Camera-type eye (tissue), 1 donor: ENCODE measurements around the gene SCAMP2. TPM values are rescaled to one million over a fixed set of nuclear protein-coding genes. Genes with fewer than 3 reads are reported as not detected.

ENCODE experiments used
- total RNA-seq: library from RNA; depleted of rRNA; stranded (reverse); fragments of >200 nt; gene quantifications from one replicate; pipeline ENCODE4 v1.2.3, GENCODE V29; 2014

Gene SCAMP2, protein sequence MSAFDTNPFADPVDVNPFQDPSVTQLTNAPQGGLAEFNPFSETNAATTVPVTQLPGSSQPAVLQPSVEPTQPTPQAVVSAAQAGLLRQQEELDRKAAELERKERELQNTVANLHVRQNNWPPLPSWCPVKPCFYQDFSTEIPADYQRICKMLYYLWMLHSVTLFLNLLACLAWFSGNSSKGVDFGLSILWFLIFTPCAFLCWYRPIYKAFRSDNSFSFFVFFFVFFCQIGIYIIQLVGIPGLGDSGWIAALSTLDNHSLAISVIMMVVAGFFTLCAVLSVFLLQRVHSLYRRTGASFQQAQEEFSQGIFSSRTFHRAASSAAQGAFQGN
- total RNA-seq = 30.4 TPM

DNA sequence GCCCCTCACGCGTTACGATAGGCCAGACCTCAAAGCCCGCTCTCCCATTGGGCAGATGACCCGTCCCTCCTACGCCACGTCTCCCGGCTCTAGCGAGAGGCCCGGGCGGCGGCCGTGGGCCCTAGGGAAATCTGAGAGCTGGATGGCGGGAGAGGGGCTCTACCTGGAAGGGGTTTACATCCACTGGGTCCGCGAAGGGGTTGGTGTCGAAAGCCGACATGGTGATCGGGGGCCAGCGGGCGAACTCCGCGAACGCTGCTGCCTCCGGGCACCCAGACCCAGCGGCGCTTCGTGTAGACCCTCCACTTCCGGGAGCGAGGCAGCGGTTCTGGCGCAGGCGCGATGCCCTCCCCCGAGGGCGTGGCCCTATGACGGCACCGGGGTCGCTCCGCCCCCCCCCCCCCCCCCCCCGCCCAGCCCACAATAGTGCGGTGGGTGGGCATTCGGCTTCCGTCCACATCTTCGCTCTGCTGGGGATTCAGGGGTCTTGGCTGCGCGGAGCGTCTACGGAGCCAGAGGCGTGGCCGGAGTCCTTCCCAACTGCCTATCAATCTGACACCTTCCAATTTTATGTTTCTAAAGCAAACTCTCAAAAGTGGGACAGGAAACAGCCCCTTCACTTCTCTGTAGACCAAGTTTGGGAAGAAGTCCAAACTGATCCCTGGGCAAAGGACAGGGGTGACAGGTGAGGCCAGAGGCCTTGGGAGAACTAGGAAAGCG is at the start of gene SCAMP2:
TSS of gene SCAMP2 (minus strand) at position 330 of the 720 bp plus-strand sequence. CDS start at position 220, 110 bp downstream.

DNA sequence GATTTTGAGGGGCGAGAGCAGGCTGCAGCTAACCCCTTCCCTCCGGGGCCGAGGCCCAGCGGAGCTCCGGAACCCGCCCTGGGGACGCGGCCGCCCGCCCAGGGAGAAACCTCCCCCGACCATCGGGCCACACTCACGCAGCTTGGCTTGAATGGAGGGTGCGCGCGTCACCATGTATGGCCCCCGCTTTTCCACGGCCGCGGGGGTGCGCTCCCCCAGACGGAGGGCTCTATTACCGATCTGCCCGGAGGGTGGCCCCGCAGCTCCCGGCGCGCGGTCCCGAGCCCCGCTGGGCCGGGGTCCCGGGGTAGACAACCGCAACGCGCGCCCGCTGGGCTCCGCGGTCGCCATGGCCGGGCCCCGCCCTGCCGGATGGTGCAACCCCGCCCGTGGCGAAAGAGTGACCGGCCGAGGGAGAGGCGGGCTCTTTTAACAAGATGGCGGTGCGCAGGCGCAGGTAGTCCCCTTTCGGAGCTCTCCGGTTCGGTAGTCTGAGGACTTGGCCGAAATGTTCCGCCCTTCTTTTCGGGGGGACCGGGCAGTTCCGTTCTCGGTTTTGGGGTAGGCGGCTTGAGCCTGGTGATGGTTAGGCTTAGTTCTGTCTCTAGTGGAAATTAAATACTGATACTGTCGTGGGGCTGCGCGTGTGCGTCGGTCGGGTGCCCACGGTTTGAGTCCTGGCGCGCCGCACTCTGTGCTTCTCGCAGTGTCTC is 33.4 kb upstream of the SCAMP2 start, which contains the start of gene FAM219B:
TSS of gene FAM219B (minus strand) at position 402 of the 713 bp plus-strand sequence. CDS start at position 351, 51 bp downstream.

DNA sequence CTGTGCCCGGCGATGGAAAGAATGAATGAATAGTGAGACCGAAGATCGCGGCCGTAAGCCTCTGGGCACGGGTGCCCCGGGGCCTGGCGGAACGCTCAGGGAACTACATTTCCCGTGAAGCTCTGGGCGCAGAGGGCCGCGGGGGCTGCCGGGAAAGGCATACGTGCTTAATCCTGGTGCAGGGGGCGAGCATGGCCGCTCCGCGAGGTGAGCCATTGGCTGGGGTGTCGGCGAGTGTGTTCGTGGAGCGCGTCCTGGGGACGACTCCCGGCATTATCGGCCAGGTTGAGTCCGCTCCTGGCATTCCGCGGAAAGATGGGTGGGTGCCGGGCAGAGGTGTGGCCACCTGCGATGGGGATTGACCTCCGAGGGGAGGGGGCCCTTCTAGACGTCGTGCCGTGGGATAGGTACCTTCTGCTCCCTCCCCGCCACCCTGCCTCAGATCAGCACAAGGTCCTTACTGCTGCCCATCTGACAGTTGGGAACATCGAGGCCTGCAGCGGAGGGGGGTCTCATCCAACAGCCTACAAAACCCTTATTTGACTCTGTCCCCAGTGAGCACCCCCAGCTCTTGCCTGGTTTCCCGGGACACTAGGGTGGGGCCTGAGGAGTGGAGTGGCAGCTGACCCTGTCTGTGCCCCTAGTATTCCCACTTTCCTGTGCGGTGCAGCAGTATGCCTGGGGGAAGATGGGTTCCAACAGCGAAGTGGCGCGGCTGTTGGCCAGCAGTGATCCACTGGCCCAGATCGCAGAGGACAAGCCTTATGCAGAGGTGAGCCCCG is 16.9 kb upstream of the SCAMP2 start, which contains the start of gene MPI:
TSS of gene MPI (plus strand) at position 160 of the 782 bp plus-strand sequence. CDS start at position 192, 32 bp downstream.

GRCh38 chr15:74842581-74843444 is 30.4 kb downstream of the SCAMP2 start, which contains the start of gene ULK3:
ULK3 (minus strand) TSS chr15:74843156; CDS start chr15:74843105, 51 bp downstream.

DNA sequence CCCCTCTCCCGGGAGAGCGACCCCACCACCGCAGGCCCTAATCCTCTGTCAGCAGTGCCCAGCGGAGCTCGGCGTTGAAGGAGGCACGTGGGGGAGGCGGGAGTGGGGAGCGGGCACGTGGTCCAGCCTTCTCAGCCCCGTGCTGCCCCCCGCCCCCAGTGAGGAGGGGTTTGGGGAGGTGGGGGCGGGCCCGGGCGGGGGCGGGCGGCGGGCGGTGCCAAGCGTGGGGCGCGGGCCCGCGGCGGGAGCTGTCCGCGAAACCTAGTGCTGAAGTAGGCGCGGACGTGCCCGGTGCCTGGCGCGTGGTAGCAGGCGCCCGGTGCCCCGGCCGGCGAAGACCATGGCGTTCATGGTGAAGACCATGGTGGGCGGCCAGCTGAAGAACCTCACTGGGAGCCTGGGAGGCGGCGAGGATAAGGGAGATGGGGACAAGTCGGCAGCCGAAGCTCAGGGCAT is 46.8 kb downstream of the SCAMP2 start, which contains the start of gene CPLX3:
TSS of gene CPLX3 (plus strand) at position 264 of the 456 bp plus-strand sequence. CDS start at position 341, 77 bp downstream.

DNA sequence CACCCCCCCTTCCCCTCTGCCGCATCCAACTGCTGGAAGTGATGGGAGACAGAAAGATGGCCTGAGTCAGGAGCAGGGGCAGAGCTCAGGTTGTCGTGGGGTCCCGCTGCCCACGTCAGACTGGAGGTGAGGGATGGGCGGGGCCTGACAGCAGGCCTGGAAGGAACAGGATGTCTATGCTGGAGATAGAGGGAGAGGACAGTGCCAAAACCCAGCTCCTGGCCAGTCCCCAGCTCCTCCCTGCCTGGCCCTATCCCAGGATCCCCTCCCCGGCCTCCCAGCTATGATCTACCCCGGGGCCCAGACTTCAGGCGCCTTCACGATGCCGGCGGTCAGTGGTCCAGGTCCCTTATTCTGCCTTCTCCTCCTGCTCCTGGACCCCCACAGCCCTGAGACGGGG is 60.6 kb downstream of the SCAMP2 start, which contains the start of gene LMAN1L:
TSS of gene LMAN1L (plus strand) at position 303 of the 400 bp plus-strand sequence. CDS start at position 323, 20 bp downstream.

Other genes with a start within 250 kb of the SCAMP2 start
- 27.1 TPM for gene EDC3, start 177.3 kb downstream of the SCAMP2 start, total RNA-seq
- gene CYP1A1, start 147.8 kb downstream of the SCAMP2 start, total RNA-seq = 0.55 TPM
- gene CYP1A2, start 124.5 kb downstream of the SCAMP2 start, total RNA-seq = not detected
- 39.9 TPM for gene CSK, start 91.3 kb downstream of the SCAMP2 start, total RNA-seq
- gene LMAN1L, start 60.5 kb downstream of the SCAMP2 start, total RNA-seq = 3.0 TPM
- 42.8 TPM for gene CPLX3, start 46.7 kb downstream of the SCAMP2 start, total RNA-seq
- 72.3 TPM for gene ULK3, start 30.2 kb downstream of the SCAMP2 start, total RNA-seq
- gene MPI, start 16.7 kb upstream of the SCAMP2 start, total RNA-seq = 106 TPM
- 75.3 TPM for gene FAM219B, start 33.5 kb upstream of the SCAMP2 start, total RNA-seq
- 56.7 TPM for gene COX5A, start 64.7 kb upstream of the SCAMP2 start, total RNA-seq
- gene RPP25, start 83.4 kb upstream of the SCAMP2 start, total RNA-seq = 4.2 TPM
- gene SCAMP5, start 122.2 kb upstream of the SCAMP2 start, total RNA-seq = 34.9 TPM
- 23.6 TPM for gene PPCDC, start 150.2 kb upstream of the SCAMP2 start, total RNA-seq